Peyer's patch (tissue), 4 donors: ENCODE measurements around the gene MERTK.

Experiments
- CTCF ChIP-seq, 6 experiments: fragments of 450-650 bp in 4 of 6; fragments of 200-600 bp in 2 of 6; sonication (generic) in 1 of 6; IDR thresholded peaks; one replicate each; pipeline ENCODE4 v1.5.1; 2017 to 2019; ENCODE audit warnings: antibody characterized with exemption in 6 of 6, mild to moderate bottlenecking in 3 of 6, moderate library complexity in 1 of 6
- POLR2A ChIP-seq, 2 donors: fragments of 450-650 bp; IDR thresholded peaks; one replicate each; pipeline ENCODE4 v1.5.1; 2017; ENCODE audit warnings: antibody characterized with exemption in 2 of 2, mild to moderate bottlenecking in 2 of 2, moderate library complexity in 2 of 2

- TF ChIP-seq CTCF (IDR thresholded peaks at IDR 0.05) (no peak), POLR2A (IDR thresholded peaks at IDR 0.05) (no peak)
Observed at GRCh38 chr2:111972955-111973565, 74.7 kb downstream of the MERTK start.
